HG03108 (cell line): Measurements from ENCODE around the gene GUK1.

Source experiments
- ATAC-seq: cut with Tn5 transposase; IDR thresholded peaks from one replicate; pipeline ENCODE4 v1.9.1; 2021; ENCODE audit warnings: moderate library complexity; ENCODE audit not compliant: unreplicated experiment

Gene GUK1

DNA sequence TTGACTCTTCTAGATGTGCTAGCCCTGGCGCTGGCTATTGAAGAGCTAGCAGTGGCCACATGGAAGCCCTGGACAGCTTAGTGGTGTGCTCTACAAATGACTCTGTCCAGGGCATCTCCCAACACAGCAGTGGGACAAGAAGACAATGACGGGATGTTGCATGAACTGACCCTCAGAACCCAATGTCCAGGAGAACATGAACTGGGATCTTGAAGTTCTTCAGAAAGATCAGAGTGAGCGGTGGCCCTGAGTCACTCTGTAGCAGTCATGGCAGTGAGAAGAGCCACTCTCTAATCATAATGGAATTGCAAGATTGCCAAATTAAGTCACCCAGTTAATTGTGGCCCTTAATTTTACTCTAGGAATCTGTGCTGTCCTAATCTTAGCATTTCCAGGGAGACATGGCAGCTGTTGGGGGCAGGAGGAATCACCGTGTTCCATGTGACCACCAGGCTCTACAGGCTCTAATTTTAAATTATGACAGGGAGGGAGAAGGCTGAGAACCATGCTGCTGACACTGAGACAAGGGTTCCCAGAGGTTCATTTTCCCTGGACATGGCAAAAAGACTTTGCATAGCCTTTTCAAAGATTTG, 57.6 kb downstream of the GUK1 start:
- no peak for ATAC-seq
